NCI-H510A treated with DMSO at 0.1 percent for 48 hours (cell line): ENCODE measurements around the gene C11orf24.
"Not testable (repeated sequence)": the region's sequence is repeated elsewhere in the genome, so short reads cannot be mapped to it uniquely, and the experiment has no call there.

Source experiments
- DNase-seq: peaks from one replicate; lab custom pipeline; 2025; lab: John Stamatoyannopoulos, UW

The C11orf24 gene

GRCh38 chr11:68298659-68299516 is 27.1 kb upstream of the C11orf24 start:
- no peak for DNase-seq

GRCh38 chr11:68297812-68298658 is 26.3 kb upstream of the C11orf24 start:
- DNase-seq = peak; percentile 75

- no peak for DNase-seq
Observed at GRCh38 chr11:68297494-68297811, 25.7 kb upstream of the C11orf24 start.

- no peak for DNase-seq
Observed at GRCh38 chr11:68297052-68297378, 25.2 kb upstream of the C11orf24 start.

- DNase-seq = no peak
Observed at GRCh38 chr11:68296344-68297051, 24.7 kb upstream of the C11orf24 start.

GRCh38 chr11:68295940-68296339 is 24.2 kb upstream of the C11orf24 start:
- no peak for DNase-seq

- no peak for DNase-seq
Observed at GRCh38 chr11:68295271-68295670, 23.5 kb upstream of the C11orf24 start.

GRCh38 chr11:68293708-68294107 is 21.9 kb upstream of the C11orf24 start:
- no peak for DNase-seq

- DNase-seq = no peak
Observed at GRCh38 chr11:68289456-68289855, 17.7 kb upstream of the C11orf24 start.

- no peak for DNase-seq
Observed at GRCh38 chr11:68287419-68287818, 15.6 kb upstream of the C11orf24 start.

- not testable (repeated sequence) for DNase-seq
Observed at GRCh38 chr11:68284588-68284987, 12.8 kb upstream of the C11orf24 start.

GRCh38 chr11:68282861-68283230 is 11.1 kb upstream of the C11orf24 start:
- no peak for DNase-seq

- no peak for DNase-seq
Observed at GRCh38 chr11:68282141-68282860, 10.5 kb upstream of the C11orf24 start.

GRCh38 chr11:68279676-68280075 is 7.9 kb upstream of the C11orf24 start:
- no peak for DNase-seq

- no peak for DNase-seq
Observed at GRCh38 chr11:68276861-68277260, 5.1 kb upstream of the C11orf24 start.

GRCh38 chr11:68275721-68276507 is 4.1 kb upstream of the C11orf24 start:
- DNase-seq = no peak

- DNase-seq = peak; percentile 11
Observed at GRCh38 chr11:68274306-68274705, 2.5 kb upstream of the C11orf24 start.

GRCh38 chr11:68273026-68273738 is 1.4 kb upstream of the C11orf24 start:
- no peak for DNase-seq

- DNase-seq = peak; percentile 61
Observed at GRCh38 chr11:68271023-68271780, 571 bp downstream of the C11orf24 start.
